Spleen (tissue), 11 donors: ENCODE measurements around the gene SUPT16H. TPM values are rescaled to one million over a fixed set of nuclear protein-coding genes. Genes with fewer than 3 reads are reported as not detected.
A peak's percentile ranks its signal among the peaks of the same experiment; 100 is the strongest.

Experiments used
- DNase-seq: peaks from one replicate; pipeline ENCODE4 v3.0.0-alpha.2; 2020
- H3K27ac ChIP-seq, 8 donors: fragments of 200-600 bp; sonication (generic) in 7 of 8; 1 replicate in 4 of 8; 2 replicates in 4 of 8; pipeline versions ENCODE4 v1.5.0 to v1.8.0; 2016 to 2021; ENCODE audit warnings: inconsistent platforms in 4 of 8, mild to moderate bottlenecking in 4 of 8, moderate library complexity in 1 of 8
- H3K27me3 ChIP-seq, 7 donors: fragments of 200-600 bp; sonication (generic) in 6 of 7; replicated peaks in 1 of 7; 1 replicate in 4 of 7; 2 replicates in 3 of 7; pipeline versions ENCODE4 v1.5.0 to v1.8.0; 2016 to 2021; ENCODE audit warnings: inconsistent platforms in 3 of 7, mild to moderate bottlenecking in 1 of 7
- H3K36me3 ChIP-seq, 6 donors: fragments of 200-600 bp; sonication (generic) in 5 of 6; 1 replicate in 4 of 6; 2 replicates in 2 of 6; pipeline versions ENCODE4 v1.5.0 to v1.8.0; 2016 to 2021; ENCODE audit warnings: inconsistent platforms in 2 of 6
- H3K4me1 ChIP-seq, 6 donors: fragments of 200-600 bp; sonication (generic) in 5 of 6; 1 replicate in 3 of 6; 2 replicates in 3 of 6; pipeline versions ENCODE4 v1.5.0 to v1.8.0; 2016 to 2021; ENCODE audit warnings: inconsistent platforms in 3 of 6
- H3K4me3 ChIP-seq, 8 donors: fragments of 200-600 bp; sonication (generic) in 7 of 8; 1 replicate in 4 of 8; 2 replicates in 4 of 8; pipeline versions ENCODE4 v1.5.0 to v1.8.0; 2016 to 2021; ENCODE audit warnings: inconsistent platforms in 4 of 8, mild to moderate bottlenecking in 4 of 8, moderate library complexity in 2 of 8
- H3K9me3 ChIP-seq, 8 donors: fragments of 200-600 bp; sonication (generic) in 7 of 8; 1 replicate in 4 of 8; 2 replicates in 4 of 8; pipeline versions ENCODE4 v1.5.0 to v1.8.0; 2016 to 2021; ENCODE audit warnings: inconsistent platforms in 4 of 8
- CTCF ChIP-seq, 11 experiments: fragments of 200-600 bp in 7 of 11; fragments of 450-650 bp in 4 of 11; sonication (generic) in 4 of 11; IDR thresholded peaks in 8 of 11; conservative IDR thresholded peaks in 3 of 11; 1 replicate in 7 of 11; 2 replicates in 4 of 11; pipeline versions ENCODE4 v1.4.0 to v1.8.0; 2016 to 2021; ENCODE audit warnings: antibody characterized with exemption in 11 of 11, inconsistent platforms in 4 of 11, mild to moderate bottlenecking in 1 of 11
- POLR2A ChIP-seq, 3 donors: fragments of 450-650 bp; IDR thresholded peaks; one replicate each; pipeline ENCODE4 v1.5.1; 2017; ENCODE audit warnings: antibody characterized with exemption in 3 of 3, mild to moderate bottlenecking in 1 of 3
- POLR2AphosphoS5 ChIP-seq, 3 donors: sonication (generic); formaldehyde crosslinking; IDR thresholded peaks; one replicate each; pipeline ENCODE4 v1.5.1; 2017; ENCODE audit warnings: antibody characterized with exemption in 3 of 3
- WGBS, 5 donors: extraction: QIAGEN DNeasy Blood & Tissue Kit in 3 of 5; methylation state at CpG; one replicate each; pipeline versions ENCODE4 v1.1.5 to v1.1.7; 2013 to 2018; 5-methylcytosine and 5-hydroxymethylcytosine counted together
- intact Hi-C: fragments of 100-400 bp; cut with DNase I; formaldehyde crosslinking; loops from one replicate; pipeline ENCODE4 v1.15.0; 2023; ENCODE audit warnings: low total_unique reads
- polyA plus RNA-seq, 3 donors: library from polyadenylated mRNA; stranded (reverse); fragments of 200-250 nt; gene quantifications; one replicate each; pipeline ENCODE4 v1.2.1, GENCODE V29; 2013
- total RNA-seq, 7 donors: library from RNA; depleted of rRNA in 3 of 7; stranded (reverse); fragments of >200 nt in 3 of 7; fragmentation: NEBNext Ultra II Directional in 4 of 7; extraction: Animal tissue kit (Norgen Biotek cat#: 25700) in 4 of 7; gene quantifications; one replicate each; pipeline versions ENCODE4 v1.1.0 to v1.2.1, GENCODE V29; 2016 to 2021
- donor health status: healthy with polysubstance abuse.
- donor health status: DM: no; HTN: no; CAD: no; lungs with moderate emphysema.
- donor health status: DM: no; HTN: no; CAD: no.
- donor health status: Bipolar disorder and iron deficiency.
- donor health status: healthy.
- donor health status: DM: no; HTN: no; CAD: no.
- donor health status: DM: yes; HTN: yes; CAD: no.

Gene SUPT16H
- total and polyA plus RNA-seq, 10 donors = 41.3 to 65.3 (median 55.9) TPM

- Histone ChIP-seq H3K4me3 (no peak overlapping the region), H3K9me3 (no peaks in the 10 kb centered on the region), H3K27me3 (no peaks in the 10 kb centered on the region), H3K27ac (no peak overlapping the region), H3K36me3 (peaks cover 21 to 100% (median 100%) of the 10 kb centered on the region in 6 donors), H3K4me1 (no peaks in the 10 kb centered on the region)
- 0 to 50% (median 0%) methylated on average over 1 of the region's 1 CpG for WGBS, 5 donors
- TF ChIP-seq CTCF (IDR thresholded peaks at IDR 0.05 in 8 of 11, conservative IDR thresholded peaks at IDR 0.05 in 3 of 11) (no peak), POLR2A (IDR thresholded peaks at IDR 0.05) (no peak), POLR2AphosphoS5 (IDR thresholded peaks at IDR 0.05) (no peak)
- intact Hi-C loops = no loop called here
- DNase-seq = no peak
Measured at GRCh38 chr14:21395450-21395849, 11.6 kb upstream of the SUPT16H start.

GRCh38 chr14:21385188-21385904 is 1.5 kb upstream of the SUPT16H start:
- Histone ChIP-seq H3K4me1 (peaks cover 24 to 46% (median 41%) of the 10 kb centered on the region in 6 donors), H3K4me3 (peak overlapping the region in 4 of 8 donors; percentile 78 to 90 (median 85)), H3K27ac (peak overlapping the region in 7 of 8 donors; percentile 85 to 95 (median 92)), H3K36me3 (peaks cover 0 to 53% (median 34%) of the 10 kb centered on the region in 6 donors), H3K27me3 (no peaks in the 10 kb centered on the region), H3K9me3 (no peaks in the 10 kb centered on the region)
- no peak for DNase-seq
- WGBS, 5 donors = 64 to 69% (median 66%) methylated on average over 7 of the region's 7 CpGs
- peak in 1 of 3 donors; percentile 35 for TF ChIP-seq POLR2AphosphoS5 (IDR thresholded peaks at IDR 0.05)
- no peak for TF ChIP-seq CTCF (IDR thresholded peaks at IDR 0.05 in 8 of 11, conservative IDR thresholded peaks at IDR 0.05 in 3 of 11)
- TF ChIP-seq POLR2A (IDR thresholded peaks at IDR 0.05) = no peak
- intact Hi-C loops = loop anchor here (10.0 kb wide), 2 partner anchors 121 to 151 kb away; partner anchors contain the start of gene HNRNPC

GRCh38 chr14:21384494-21384851 is 654 bp upstream of the SUPT16H start:
- no peaks in the 10 kb centered on the region for H3K27me3 ChIP-seq
- peak overlapping the region; percentile 73 to 90 (median 82) for H3K4me3 ChIP-seq
- peak in 1 of 3 donors; percentile 5 for TF ChIP-seq POLR2AphosphoS5 (IDR thresholded peaks at IDR 0.05)
- TF ChIP-seq POLR2A (IDR thresholded peaks at IDR 0.05) = no peak
- TF ChIP-seq CTCF (IDR thresholded peaks at IDR 0.05 in 8 of 11, conservative IDR thresholded peaks at IDR 0.05 in 3 of 11) = peak in 2 of 11 experiments; percentile 5 to 7
- no peaks in the 10 kb centered on the region for H3K9me3 ChIP-seq
- peak overlapping the region; percentile 85 to 95 (median 90) for H3K27ac ChIP-seq
- peaks cover 0 to 45% (median 26%) of the 10 kb centered on the region in 6 donors for H3K36me3 ChIP-seq
- DNase-seq = peak; percentile 81
- peaks cover 24 to 54% (median 48%) of the 10 kb centered on the region in 6 donors for H3K4me1 ChIP-seq
- intact Hi-C loops = loop anchor here (10.0 kb wide), 2 partner anchors 120 to 150 kb away; partner anchors contain the start of gene HNRNPC
- 0 to 1% (median 0%) methylated on average over 12 of the region's 12 CpGs for WGBS, 5 donors
